Cardiac atrium fibroblast (primary cell): ENCODE results near the gene C6orf118. TPM values are rescaled to one million over a fixed set of nuclear protein-coding genes. Genes with fewer than 3 reads are reported as not detected.

ENCODE experiments used
- total RNA-seq: library from RNA; depleted of rRNA; stranded (reverse); fragments of >200 nt; gene quantifications from 2 replicates; pipeline ENCODE4 v1.2.3, GENCODE V29; 2015

C6orf118 gene
- not detected in 2 replicates for total RNA-seq

DNA sequence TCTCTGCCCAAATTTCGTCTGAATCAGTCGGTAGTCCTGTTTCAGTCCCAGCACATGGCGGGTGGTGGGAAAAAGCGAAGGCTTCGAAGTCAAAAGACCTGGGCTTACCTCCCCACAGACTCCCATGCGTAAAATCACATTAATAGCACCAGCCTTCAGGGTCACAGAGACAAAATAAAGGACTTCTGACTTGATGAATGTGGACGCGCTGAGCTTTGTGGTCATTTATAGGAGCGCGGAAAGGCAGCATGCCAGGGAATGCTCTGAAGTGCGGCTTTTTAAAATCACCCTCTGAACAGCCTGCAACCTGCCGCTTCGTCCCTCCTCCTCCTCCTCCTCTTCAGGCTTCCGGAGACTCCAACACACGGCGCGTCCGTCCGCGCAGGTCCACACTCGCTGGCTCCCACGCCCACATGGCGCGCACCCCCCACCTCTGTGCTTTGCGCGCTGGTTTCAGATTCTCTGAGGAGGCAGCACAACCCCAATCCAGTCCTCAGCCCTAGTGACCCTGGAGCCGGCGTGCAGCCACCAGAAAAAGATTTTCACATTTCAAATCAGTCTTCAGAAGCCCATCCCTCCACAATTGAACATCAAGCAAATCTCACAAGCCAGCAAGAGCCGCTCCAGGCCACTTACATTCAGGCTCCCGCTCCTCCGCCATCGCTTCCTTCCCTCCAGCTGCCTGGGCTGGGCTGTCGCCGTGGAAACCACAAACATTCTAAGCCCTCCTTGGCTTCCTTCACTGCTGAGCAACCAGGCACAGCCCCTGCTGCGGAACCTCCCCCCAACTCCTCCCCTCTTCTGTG lies at the start of gene C6orf118:
TSS of gene C6orf118 (minus strand) at position 680 of the 806 bp plus-strand sequence. CDS start at position 661, 19 bp downstream.

